ENCODE measurements around the gene TM2D1.
A peak's percentile ranks its signal among the peaks of the same experiment; 100 is the strongest.
"Not testable (repeated sequence)": the region's sequence is repeated elsewhere in the genome, so short reads cannot be mapped to it uniquely, and the experiment has no call there.

Gene TM2D1

DNA sequence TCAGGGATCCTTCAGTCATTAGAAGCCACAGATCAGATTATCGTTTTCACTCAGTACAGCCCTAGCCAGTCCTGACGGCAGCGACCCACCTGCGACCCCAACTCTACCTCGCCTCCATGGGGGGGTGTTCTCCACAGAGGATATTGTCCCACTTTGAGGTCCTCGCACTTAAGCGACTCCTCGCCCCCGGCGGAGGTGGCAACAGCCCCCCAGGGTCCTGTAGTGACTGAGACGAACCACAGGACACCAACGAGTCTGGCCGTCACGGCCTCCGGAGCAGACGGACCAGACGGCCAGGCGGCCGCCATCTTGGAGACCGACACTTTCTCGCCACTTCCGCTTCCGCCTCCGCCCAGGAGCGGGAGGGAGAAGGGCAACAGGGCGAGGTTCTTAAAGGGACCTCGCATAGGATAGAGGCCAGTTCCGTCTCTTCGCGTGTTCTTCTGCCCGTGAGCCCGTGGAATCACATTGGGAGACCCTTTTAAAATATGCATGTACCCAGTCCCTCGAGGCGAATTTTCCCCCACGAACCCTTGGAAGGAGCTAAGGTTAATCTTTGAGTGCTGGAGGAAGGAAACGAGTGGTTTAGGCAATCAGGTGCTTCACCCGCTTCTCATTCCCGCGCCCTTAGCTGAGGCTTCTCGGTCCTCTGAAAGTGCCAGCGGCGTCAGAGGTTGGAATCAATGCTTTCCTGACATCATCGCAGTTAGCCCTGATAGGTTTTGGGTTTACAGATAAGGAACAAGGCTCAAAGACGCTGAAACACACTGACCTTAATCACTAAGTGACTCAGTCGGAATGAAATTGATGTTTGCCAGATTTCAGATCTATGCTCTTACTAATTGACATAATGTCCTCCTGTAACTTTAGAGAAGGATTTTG is at the start of gene TM2D1:
TSS of gene TM2D1 (minus strand) at position 329 of the 882 bp plus-strand sequence. CDS start at position 308, 21 bp downstream.
- FAIRE-seq (peak; percentile 8), DNase-seq (ENCODE audit: low spot score) (peak; percentile 78)

DNA sequence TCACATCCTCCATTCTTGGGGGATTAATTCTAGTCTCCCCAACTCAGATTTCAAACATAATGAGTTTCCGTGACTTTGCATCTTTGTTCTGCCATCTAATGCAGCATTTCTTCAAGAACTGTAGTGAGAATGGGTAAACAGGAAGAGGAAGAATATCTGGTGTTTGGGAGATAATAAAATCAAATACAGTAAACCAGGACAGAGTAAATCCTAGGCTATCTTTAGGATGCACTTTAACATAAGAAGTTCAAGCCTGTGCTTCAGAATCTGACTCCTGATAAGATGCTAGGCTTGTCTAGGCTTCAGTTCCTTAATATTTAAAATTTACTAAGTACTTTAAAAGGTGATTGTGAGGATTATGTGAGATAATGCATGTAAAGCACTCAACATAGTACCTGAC is 45.2 kb upstream of the TM2D1 start:
- no peak for FAIRE-seq
- no peak for DNase-seq (ENCODE audit: low spot score)

DNA sequence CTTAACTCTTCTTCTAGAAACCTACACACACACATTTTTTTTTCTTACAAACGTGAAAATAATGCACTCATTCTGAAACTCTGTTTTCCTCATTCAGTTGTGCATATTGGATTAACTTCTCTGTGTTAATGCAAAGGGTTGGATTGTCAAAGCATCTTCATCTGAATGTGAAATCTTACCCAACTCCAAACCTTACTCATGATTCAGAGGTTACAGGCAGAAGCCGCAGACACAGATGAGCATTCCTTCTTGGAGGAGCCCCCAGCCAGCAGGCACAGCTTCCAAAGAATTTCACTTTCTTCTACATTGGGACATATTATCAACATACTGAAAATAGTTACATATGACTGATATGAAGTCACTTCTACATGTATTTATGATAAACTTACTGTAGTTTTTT is 33.0 kb upstream of the TM2D1 start:
- no peak for FAIRE-seq
- DNase-seq (ENCODE audit: low spot score), result no peak

DNA sequence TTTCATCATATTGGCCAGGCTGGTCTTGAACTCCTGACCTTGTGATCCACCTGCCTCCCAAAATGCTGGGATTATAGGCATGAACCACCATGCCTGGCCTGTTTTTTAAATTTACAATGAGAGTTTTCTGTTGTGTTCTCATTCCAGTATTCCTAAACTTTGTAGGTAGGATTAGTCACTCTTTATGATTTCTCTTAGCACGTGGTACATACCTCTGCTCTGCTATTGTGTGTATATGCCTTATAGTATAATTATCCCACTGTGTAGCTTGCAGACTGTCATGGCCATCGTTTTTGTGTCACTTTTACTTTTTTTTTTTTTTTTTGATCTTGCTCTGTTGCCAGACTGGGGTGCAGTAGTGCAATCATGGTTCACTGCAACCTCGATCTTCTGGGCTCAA is 31.8 kb upstream of the TM2D1 start:
- DNase-seq (ENCODE audit: low spot score), result no peak
- no peak for FAIRE-seq

DNA sequence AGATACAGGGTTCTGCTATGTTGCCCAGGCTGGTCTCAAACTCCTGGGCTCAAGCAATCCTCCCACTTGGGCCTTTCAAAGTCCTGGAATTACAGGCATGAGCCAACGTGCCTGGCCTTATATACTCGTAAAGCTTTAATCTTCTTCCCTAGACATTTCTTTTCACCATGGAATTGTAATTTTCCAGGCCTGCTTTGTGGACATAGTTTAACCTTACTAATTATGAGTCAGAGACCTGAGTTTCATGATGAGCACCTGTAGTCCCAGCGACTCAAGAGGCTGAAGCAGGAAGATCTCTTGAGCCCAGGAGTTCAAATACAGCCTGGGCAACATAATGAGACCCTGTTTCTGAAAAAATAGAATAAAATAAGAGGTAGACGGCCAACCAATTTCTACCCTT is 29.6 kb upstream of the TM2D1 start:
- peak; percentile 87 for FAIRE-seq
- peak; percentile 68 for DNase-seq (ENCODE audit: low spot score)

DNA sequence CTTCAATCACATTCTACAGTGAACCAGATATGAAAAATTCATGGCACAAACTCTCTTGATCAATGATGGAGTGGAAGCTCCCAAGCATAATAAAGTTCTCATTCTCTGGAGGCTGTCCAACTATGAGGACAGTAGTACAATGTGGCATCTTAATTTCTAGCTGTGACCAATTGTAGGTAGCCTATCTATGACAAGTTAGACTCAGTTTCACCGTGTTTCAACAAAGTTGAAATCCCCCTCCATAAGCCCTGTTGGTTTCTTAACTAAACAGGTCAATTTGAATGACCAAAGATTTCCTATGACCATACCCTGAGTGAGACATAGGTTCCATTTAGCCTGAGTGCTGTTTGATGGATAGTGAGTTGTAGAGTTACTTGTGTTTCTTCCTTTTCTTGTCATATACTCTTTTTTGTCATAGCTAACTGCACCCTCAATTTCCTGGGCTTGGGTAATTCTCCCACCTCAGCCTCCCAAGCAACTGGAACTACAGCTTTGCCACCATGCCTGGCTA is 29.1 kb upstream of the TM2D1 start:
- no peak for FAIRE-seq
- DNase-seq (ENCODE audit: low spot score), result no peak

DNA sequence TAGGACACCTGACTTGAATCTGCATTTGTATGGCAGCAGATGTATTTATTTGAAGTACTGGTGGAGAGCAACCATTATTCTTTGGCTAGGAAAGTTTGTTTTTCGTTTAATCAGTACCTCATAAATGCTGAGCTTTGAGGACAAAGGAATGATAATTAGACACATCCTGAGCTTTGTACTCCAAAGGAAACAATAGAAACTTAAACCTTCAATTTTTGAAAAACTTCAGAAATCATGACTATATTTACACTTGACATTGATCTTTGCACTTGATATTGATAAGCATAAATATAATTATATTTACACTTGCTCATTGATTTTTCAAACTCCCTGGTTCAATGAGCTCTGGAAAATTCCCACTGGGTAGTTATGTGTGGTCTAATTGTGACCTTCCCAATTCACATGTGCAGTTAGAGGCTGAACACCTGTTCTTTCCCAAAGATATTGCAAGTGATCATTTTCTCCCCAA is 28.0 kb upstream of the TM2D1 start:
- FAIRE-seq (no peak), DNase-seq (ENCODE audit: low spot score) (no peak)

DNA sequence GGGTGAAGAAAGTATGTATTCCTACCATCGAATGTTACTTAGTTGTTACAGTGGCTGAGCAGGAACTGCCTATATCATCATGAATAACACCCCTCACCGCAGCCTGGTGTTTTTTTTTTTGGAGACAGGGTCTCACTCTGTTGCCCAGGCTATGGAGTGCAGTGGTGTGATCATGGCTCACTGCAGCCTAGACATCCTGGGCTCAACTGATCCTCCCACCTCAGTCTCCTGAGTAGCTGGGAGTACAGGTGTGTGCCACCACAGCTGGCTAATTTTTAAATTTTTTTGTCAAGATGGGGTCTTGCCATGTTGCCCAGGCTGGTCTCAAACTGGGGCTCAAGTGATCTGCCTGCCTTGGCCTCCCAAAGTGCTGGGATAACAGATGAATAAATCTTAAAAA is 24.6 kb upstream of the TM2D1 start:
- FAIRE-seq, result peak; percentile 58
- no peak for DNase-seq (ENCODE audit: low spot score)

DNA sequence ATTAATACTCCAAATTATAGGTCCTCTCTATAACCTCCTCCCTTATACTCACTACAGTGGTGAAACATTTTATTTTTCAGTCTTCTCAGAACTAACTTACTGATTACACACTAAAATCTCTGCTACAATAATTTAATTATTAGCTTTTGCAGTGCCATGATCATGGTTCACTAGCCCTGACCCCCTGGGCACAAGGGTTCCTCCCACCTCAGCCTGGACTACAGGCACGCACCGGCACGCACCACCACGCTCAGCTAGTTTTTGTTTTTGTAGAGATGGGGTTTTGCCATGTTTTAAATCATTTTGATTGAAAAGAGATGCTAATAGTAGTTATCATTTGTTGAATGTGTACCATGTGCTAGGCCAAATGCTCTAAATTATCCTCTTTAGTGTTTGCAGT is 23.6 kb upstream of the TM2D1 start:
- FAIRE-seq (peak; percentile 83), DNase-seq (ENCODE audit: low spot score) (no peak)

DNA sequence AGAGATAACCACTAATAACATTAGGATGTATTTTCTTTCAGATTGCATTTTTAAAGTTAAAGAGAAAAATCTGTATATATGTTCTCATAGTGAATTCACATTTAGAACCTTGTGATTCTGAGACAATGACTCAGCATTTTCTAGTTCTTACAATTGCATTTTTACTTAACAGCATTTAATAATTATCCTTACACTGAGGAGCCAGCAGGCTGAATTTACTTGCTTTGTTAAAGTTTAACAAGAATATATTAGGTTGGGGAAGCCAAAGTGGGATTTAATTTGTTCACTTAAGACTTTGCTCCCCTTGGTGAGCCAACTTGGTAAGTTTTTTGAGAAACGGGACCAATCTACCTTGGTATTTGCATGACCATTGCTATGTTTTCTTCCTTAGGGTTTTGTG is 21.9 kb upstream of the TM2D1 start:
- DNase-seq (ENCODE audit: low spot score), result peak; percentile 52
- FAIRE-seq, result peak; percentile 98

DNA sequence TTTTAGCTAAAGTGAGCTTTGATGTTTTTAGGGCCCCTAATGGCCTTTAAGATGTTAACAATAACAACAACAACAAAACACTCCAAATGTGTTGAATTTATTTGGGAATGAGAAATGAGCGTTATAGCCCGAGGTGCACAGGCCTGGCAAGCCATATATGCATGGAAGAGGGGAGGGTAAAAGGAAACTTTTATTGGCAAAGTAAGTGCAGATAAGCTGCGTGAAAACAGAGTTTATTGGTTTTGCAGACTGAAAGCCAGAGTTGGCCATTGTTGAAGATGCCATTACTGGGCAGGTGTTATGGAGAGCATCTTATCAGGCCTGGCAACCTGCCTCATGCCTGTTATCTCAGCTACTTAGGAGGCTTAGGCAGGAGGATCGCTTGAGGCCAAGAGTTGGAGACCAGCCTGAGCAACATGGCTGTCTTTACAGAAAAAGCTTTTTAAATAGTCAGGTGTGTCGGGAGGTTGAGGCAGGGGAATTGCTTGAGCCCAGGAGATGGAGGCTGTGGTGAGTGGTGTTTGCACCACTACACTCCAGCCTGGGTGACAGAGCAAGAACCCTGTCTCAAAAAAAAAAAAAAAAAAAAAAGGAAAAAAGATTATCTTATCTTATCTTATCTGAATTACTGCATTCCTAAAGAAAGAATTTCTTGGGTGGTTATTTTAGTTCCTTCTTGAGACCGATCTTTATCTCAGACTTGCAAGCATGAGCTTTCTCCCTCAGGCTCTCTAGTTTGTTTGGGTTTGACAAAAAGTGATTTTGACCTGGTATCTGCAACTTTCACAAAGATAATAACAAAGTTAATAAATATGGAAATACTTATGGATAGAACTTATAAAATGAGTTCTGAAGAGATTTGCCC is 19.0 kb upstream of the TM2D1 start:
- no peak for FAIRE-seq
- no peak for DNase-seq (ENCODE audit: low spot score)

DNA sequence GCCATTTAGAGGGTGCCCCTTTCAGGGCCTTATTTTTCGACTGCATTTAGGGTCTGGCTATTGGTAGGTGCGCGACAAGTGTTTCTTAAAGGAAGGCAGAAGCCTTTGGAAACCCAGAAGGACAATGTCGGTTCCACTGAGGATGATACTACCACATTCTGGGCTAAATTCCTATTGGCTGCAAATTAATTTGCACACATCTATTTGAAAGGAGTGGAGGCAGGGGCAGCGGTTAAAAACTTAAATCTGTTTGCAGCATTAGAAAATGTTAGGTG is 18.4 kb upstream of the TM2D1 start:
- no peak for FAIRE-seq
- no peak for DNase-seq (ENCODE audit: low spot score)

DNA sequence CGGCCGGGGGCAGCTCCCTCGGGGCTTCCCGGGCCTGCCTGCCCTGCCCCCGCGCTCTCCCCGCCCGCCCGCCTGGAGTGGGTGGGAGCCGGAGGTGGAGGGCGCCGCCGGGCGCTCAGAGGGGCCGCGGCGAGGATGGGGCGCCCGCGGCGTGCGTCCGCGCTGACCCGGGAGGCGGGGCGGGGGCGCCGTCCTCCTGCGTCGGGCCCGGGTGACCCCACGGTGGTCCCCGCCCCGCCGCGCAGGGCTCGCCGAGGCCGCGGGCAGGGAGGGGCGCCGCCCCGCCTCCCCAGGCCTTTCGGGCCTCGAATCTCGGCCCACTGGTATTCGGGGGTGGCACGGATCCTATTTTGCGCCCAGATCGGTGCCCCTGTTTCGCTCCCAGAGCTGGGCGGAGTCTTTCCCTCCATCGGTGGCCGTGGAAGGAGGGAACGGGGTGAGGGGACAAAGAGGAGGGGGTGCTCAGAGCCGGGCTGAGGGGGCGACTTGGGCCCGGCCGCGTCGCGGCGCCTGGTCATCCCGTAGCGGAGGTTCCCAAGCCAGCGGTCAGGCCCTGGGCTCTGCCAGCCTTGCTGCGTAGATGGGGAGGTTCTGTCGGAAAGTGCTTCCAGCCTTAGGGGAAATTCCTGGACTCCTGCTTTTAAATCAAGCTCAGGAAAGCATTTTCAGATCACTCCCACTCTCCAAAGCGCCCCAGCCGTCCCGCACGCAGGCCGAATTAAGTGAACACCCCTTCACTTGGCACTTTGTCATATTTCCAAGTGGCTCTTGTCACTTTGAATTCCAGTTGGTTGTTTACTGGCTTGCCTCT is 17.9 kb upstream of the TM2D1 start:
- peak; percentile 25 for DNase-seq (ENCODE audit: low spot score)

DNA sequence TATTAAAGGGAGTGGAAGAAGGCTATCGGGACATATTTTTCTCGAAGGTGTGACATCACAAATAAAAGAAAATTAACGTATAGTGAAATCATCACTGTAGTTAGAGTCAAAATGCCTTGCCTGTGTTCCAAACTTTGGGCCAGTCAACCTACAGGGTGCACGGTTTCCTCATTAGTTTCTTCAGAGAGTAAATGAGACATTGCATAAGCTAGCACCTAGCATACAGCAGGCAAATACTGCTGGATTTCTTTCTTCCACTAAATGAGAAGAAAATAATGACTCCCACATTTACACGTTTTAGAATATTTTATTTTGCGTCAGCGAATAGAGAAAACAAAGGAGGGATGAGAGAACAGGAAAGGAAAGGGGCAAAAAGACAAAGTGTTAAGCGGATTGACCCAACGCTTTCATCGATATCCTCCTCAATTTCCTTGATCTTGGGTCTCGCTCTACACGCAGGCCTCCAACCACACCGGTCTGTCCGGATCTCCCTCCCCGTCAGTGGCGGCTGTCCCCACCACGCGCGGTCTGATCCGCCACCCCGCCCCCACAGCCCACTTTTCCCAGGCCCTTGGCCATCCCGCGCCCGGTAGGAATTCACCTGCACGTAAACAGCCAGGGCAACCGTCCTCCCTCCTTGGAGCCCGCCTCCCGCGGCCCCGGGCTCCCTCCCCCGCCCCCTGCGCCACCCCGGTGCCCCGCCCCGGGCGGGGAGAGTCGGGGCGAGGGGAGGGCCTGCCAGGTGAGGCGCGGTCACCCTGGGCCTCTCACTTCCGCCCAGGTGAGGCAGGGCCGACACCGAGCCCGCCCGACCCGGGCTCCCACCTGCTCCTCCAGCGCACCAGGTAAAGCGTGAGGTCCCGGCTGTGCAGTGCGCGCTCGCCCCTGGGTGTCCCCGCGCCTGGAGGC is 17.0 kb upstream of the TM2D1 start, which contains the start of gene PATJ:
TSS of gene PATJ (plus strand) at position 770 of the 909 bp plus-strand sequence. CDS start 20,413 bp downstream, outside the sequence.
- FAIRE-seq (no peak), DNase-seq (ENCODE audit: low spot score) (peak; percentile 22)

More for the DNA sequence above, 17.9 kb upstream of the TM2D1 start:
- no peak for FAIRE-seq

DNA sequence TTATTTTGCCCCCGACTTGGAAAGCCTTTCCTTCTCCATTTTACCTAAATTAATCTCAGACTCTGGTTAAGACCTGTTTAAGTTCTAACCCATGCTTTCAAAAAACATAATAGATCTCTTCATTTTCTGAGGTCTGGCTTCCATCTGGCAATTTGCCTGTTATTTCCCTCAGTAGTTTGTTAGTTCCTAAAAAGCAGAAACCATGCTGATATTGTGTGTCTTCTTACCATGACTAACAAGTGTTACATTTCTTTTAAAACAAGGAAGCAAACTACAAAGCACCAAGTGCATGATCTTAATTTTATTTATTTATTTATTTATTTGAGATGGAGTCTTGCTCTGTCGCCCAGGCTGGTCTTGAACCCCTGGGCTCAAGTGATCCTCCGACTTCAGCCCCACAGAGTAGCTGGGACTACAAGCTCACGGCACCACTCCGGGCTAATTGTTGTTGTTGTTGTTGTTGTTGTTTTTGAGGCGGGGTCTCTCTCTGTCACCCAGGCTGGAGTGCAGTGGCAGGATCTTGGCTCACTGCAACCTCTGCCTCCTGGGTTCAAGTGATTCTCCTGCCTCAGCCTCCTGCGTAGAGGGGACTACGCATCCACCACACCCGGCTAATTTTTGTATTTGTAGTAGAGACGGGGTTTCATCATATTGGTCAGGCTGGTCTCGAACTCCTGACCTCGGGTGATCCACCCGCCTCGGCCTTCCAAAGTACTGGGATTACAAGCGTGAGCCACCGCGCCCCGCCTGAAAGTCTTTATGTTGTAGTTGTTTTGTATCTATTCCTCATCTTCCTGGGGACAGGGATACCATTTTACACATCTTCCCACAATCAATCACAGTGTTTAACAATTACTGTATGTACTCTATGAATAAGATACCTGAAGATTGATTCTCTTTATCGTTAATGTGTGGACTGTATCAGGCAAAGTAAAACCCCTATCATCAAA is 16.1 kb upstream of the TM2D1 start:
- FAIRE-seq (no peak), DNase-seq (ENCODE audit: low spot score) (no peak)

DNA sequence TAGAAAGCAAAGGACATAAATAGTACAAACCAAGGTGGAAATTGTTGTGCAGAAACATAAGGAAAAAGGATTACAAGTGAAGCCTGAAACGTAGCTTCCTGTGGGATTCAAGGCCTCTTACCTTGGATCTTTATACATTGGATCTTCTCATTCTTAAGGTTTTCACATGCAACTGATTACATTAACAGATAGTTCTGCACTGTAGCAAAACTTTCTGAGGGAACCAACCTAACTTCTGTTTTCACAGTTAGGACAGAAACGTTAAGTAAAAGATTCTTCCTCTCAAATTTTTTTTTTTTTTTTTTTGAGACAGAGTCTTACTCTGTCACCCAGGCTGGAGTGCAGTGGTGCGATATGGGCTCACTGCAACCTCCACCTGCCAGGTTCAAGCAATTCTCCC is 7.8 kb upstream of the TM2D1 start:
- FAIRE-seq (no peak), DNase-seq (ENCODE audit: low spot score) (no peak)

DNA sequence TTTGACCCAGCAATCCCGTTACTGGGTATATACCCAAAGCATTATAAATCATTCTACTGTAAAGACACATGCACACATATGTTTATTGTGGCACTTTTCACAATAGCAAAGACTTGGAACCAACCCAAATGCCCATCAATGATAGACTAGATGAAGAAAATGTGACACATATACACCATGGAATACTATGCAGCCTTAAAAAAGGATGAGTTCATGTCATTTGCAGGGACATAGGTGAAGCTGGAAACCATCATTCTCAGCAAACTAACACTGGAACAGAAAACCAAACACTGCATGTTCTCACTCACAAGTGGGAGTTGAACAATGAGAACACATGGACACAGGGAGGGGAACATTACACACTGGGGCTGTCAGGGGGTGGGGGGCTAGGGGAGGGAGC is 5.7 kb upstream of the TM2D1 start:
- FAIRE-seq; DNase-seq (ENCODE audit: low spot score): not testable (repeated sequence)

DNA sequence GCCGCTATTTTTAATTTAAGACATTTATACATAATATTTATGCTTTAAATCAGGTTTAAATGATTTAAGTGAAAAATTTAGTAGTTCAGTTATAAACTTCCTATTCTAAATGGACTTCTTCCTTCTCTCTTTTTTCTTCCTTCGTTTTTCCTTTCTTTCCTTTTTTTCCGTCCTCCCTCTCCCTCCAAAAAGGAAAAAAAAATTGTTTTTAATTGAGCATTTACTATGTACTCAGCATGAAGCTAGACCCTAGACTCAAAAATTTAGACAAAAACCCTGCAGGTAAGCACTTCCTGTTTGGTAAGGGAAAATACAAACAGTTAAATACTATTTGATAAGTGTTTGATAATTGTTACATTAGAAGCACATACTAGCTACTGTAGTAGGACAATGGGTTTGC is 2.6 kb upstream of the TM2D1 start:
- no peak for FAIRE-seq
- DNase-seq (ENCODE audit: low spot score), result no peak

DNA sequence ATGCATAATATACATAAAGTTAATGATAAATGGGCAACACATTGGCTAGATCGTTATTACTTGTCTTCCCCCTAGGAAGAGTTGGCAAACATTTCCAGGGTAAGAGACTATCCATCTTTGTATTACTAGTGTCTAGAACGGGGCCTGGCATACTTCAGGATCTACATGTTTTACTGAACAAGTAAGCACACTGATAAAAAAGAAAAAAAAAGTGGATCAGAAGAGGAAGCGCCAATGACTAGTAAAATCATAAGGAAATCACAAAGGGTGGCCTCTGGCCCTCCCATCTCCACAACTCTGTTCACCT is 482 bp downstream of the TM2D1 start:
- FAIRE-seq (no peak), DNase-seq (ENCODE audit: low spot score) (no peak)

Data from RCC 7860 (cell line).